Astrocyte (in vitro differentiated cells and primary cell): ENCODE measurements around the gene ARPC2. TPM values are rescaled to one million over a fixed set of nuclear protein-coding genes. Genes with fewer than 3 reads are reported as not detected.

Source experiments
- DNase-seq: peaks from one replicate; pipeline ENCODE4 v3.0.0-alpha.2; 2010; ENCODE audit warnings: low read depth
- FAIRE-seq: peaks from 2 replicates; lab custom pipeline; 2011; peaks lifted over from hg19 to GRCh38; lab: Jason Lieb, UNC
- H2AFZ ChIP-seq: 2 replicates; pipeline ENCODE4 v1.6.0; 2012; ENCODE audit warnings: low read depth, low read length, inconsistent platforms
- H3K27ac ChIP-seq: 2 replicates; pipeline ENCODE4 v1.5.1; 2011; ENCODE audit warnings: low read depth, low read length, inconsistent platforms
- H3K27me3 ChIP-seq: 2 replicates; pipeline ENCODE4 v1.6.0; 2011; ENCODE audit warnings: low read length, inconsistent platforms; ENCODE audit not compliant: insufficient read depth
- H3K36me3 ChIP-seq: 2 replicates; pipeline ENCODE4 v1.5.1; 2011; ENCODE audit warnings: low read length, inconsistent platforms; ENCODE audit not compliant: insufficient read depth
- H3K4me1 ChIP-seq: 2 replicates; pipeline ENCODE4 v1.5.1; 2011; ENCODE audit warnings: low read length, inconsistent platforms; ENCODE audit not compliant: insufficient read depth
- H3K4me2 ChIP-seq: 2 replicates; pipeline ENCODE4 v1.6.0; 2012; ENCODE audit warnings: low read length, inconsistent platforms
- H3K4me3 ChIP-seq: 2 replicates; pipeline ENCODE4 v1.5.1; 2011; ENCODE audit warnings: low read depth, mild to moderate bottlenecking, low read length, inconsistent platforms; ENCODE audit not compliant: insufficient read depth
- H3K79me2 ChIP-seq: 2 replicates; pipeline ENCODE4 v1.6.0; 2012; ENCODE audit warnings: mild to moderate bottlenecking, low read length, inconsistent platforms; ENCODE audit not compliant: insufficient read depth
- H3K9ac ChIP-seq: 2 replicates; pipeline ENCODE4 v1.6.0; 2012; ENCODE audit warnings: mild to moderate bottlenecking, low read length, inconsistent platforms
- H3K9me3 ChIP-seq: 2 replicates; pipeline ENCODE4 v1.5.1; 2012; ENCODE audit warnings: low read depth, mild to moderate bottlenecking, low read length, inconsistent platforms; ENCODE audit not compliant: insufficient read depth
- H4K20me1 ChIP-seq: 2 replicates; pipeline ENCODE4 v1.6.0; 2012; ENCODE audit warnings: low read length, inconsistent platforms; ENCODE audit not compliant: insufficient read depth
- H3K27ac Mint-ChIP-seq: one replicate; pipeline ENCODE4 v1.8.0; 2021; ENCODE audit warnings: mild to moderate bottlenecking, mixed read lengths; ENCODE audit not compliant: unreplicated experiment
- H3K27me3 Mint-ChIP-seq: one replicate; pipeline ENCODE4 v1.8.0; 2021; ENCODE audit warnings: low read depth, mixed read lengths; ENCODE audit not compliant: unreplicated experiment
- H3K36me3 Mint-ChIP-seq: one replicate; pipeline ENCODE4 v1.8.0; 2021; ENCODE audit warnings: low read depth, mixed read lengths; ENCODE audit not compliant: unreplicated experiment
- H3K4me1 Mint-ChIP-seq: one replicate; pipeline ENCODE4 v1.8.0; 2021; ENCODE audit warnings: low read depth, mixed read lengths; ENCODE audit not compliant: unreplicated experiment
- H3K4me3 Mint-ChIP-seq: one replicate; pipeline ENCODE4 v1.8.0; 2021; ENCODE audit warnings: mild to moderate bottlenecking, moderate library complexity, mixed read lengths; ENCODE audit not compliant: unreplicated experiment
- H3K9me3 Mint-ChIP-seq: one replicate; pipeline ENCODE4 v1.8.0; 2021; ENCODE audit warnings: mild to moderate bottlenecking, mixed read lengths; ENCODE audit not compliant: unreplicated experiment
- EZH2 ChIP-seq: IDR thresholded peaks from 2 replicates; pipeline ENCODE4 v1.6.1; 2012; ENCODE audit warnings: mild to moderate bottlenecking, low read length, inconsistent platforms; ENCODE audit not compliant: insufficient read depth
- total RNA-seq: library from RNA; stranded (reverse); gene quantifications from 2 replicates; pipeline ENCODE4 v1.2.1, GENCODE V29; 2021
- TF ChIP-seq, protein P1 (sequence below): IDR thresholded peaks from 2 replicates; pipeline ENCODE4 v1.5.1; 2011; ENCODE audit warnings: low read depth, mild to moderate bottlenecking, inconsistent platforms, low read length, moderate library complexity; ENCODE audit not compliant: insufficient read depth

Gene ARPC2
- total RNA-seq, 1 donor from 2014 or later: 535 TPM

DNA sequence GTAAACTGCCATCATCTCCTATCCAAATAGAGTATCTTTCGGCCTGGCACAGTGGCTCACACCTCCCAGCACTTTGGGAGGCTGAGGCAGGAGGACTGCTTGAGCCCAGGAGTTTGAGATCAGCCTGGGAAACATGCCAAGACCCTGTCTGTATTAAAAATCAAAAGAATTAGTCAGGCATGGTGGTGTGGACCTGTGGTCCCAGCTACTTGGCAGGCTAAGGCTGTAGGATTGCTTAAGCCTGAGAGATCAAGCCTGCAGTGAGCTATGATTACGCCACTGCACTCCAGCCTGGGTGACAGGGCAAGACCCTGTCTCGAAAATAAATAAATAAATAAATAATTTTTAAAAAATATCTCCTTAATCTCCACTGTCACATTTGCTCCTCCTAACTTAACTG, 14.7 kb upstream of the ARPC2 start:
- Histone ChIP-seq H3K79me2 (no peaks in the 10 kb centered on the region), H3K9me3 (no peaks in the 10 kb centered on the region), H3K27me3 (no peaks in the 10 kb centered on the region), H2AFZ (no peak overlapping the region), H3K4me3 (no peak overlapping the region), H3K9ac (no peak overlapping the region), H3K4me2 (no peak overlapping the region), H3K4me1 (no peaks in the 10 kb centered on the region), H4K20me1 (no peaks in the 10 kb centered on the region), H3K36me3 (no peaks in the 10 kb centered on the region), H3K27ac (no peak overlapping the region)
- Mint-ChIP-seq H3K9me3 (no peaks in the 10 kb centered on the region), H3K27me3 (peaks cover 26% of the 10 kb centered on the region), H3K27ac (no peak overlapping the region), H3K4me3 (no peak overlapping the region), H3K4me1 (no peaks in the 10 kb centered on the region), H3K36me3 (no peaks in the 10 kb centered on the region)
- TF ChIP-seq, protein P1, sequence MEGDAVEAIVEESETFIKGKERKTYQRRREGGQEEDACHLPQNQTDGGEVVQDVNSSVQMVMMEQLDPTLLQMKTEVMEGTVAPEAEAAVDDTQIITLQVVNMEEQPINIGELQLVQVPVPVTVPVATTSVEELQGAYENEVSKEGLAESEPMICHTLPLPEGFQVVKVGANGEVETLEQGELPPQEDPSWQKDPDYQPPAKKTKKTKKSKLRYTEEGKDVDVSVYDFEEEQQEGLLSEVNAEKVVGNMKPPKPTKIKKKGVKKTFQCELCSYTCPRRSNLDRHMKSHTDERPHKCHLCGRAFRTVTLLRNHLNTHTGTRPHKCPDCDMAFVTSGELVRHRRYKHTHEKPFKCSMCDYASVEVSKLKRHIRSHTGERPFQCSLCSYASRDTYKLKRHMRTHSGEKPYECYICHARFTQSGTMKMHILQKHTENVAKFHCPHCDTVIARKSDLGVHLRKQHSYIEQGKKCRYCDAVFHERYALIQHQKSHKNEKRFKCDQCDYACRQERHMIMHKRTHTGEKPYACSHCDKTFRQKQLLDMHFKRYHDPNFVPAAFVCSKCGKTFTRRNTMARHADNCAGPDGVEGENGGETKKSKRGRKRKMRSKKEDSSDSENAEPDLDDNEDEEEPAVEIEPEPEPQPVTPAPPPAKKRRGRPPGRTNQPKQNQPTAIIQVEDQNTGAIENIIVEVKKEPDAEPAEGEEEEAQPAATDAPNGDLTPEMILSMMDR: no peak
- TF ChIP-seq EZH2: no peak
- DNase-seq (no peak), FAIRE-seq (no peak)

DNA sequence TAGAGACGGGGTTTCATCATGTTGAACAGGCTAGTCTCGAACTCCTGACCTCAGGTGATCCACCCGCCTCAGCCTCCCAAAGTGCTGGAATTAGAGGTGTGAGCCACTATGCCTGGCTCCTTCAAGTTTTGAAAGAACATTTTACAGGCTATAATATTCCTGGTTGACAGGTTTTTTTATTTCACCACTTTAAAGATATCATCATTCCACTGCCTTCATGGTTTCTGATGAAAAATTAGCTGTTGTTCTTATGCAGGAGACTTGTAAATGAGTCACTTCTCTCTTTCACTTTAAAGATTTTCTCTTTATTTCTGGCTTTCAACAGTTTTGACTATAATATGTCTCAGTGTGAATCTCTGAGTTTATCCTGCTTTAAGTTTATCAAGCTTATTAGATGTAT, 7.9 kb upstream of the ARPC2 start:
- H3K9me3 ChIP-seq: no peaks in the 10 kb centered on the region
- H4K20me1 ChIP-seq: no peaks in the 10 kb centered on the region
- H3K4me1 ChIP-seq: no peaks in the 10 kb centered on the region
- no peak overlapping the region for H3K4me2 ChIP-seq
- FAIRE-seq (no peak), DNase-seq (no peak)
- Mint-ChIP-seq H3K27me3 (peaks cover 4% of the 10 kb centered on the region), H3K4me3 (no peak overlapping the region), H3K9me3 (peaks cover 6% of the 10 kb centered on the region), H3K27ac (no peak overlapping the region), H3K36me3 (no peaks in the 10 kb centered on the region), H3K4me1 (no peaks in the 10 kb centered on the region)
- no peaks in the 10 kb centered on the region for H3K36me3 ChIP-seq
- no peak overlapping the region for H3K4me3 ChIP-seq
- no peaks in the 10 kb centered on the region for H3K27me3 ChIP-seq
- H2AFZ ChIP-seq: no peak overlapping the region
- no peak for TF ChIP-seq EZH2
- TF ChIP-seq, protein P1: no peak
- H3K79me2 ChIP-seq: no peaks in the 10 kb centered on the region
- H3K9ac ChIP-seq: no peak overlapping the region
- no peak overlapping the region for H3K27ac ChIP-seq

DNA sequence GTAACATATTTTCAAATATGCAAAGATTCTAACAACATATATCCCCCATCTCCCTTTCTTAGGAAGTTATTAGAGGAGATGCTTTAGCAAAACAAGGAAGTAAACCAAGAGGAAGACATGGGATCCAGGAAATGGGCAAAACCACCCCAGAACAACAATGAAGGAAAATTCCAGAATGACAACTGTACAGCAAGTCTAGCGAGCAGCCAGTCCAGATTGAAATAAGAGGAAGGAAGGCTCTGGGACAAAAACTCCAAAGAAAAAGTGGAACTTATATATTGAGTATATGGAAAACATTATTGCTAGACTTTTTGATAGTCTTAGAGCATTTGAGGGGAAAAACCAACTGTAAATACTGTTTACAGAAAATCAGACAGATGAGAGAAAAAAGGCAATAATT, 2.9 kb upstream of the ARPC2 start:
- Histone ChIP-seq H4K20me1 (peaks cover 16% of the 10 kb centered on the region), H3K27ac (no peak overlapping the region), H3K79me2 (peaks cover 29% of the 10 kb centered on the region), H3K4me3 (no peak overlapping the region), H3K27me3 (no peaks in the 10 kb centered on the region), H3K4me1 (peaks cover 4% of the 10 kb centered on the region), H3K9me3 (no peaks in the 10 kb centered on the region), H3K36me3 (no peaks in the 10 kb centered on the region), H2AFZ (no peak overlapping the region), H3K4me2 (no peak overlapping the region), H3K9ac (no peak overlapping the region)
- no peak for FAIRE-seq
- peaks cover 5% of the 10 kb centered on the region for H3K9me3 Mint-ChIP-seq
- H3K4me3 Mint-ChIP-seq: no peak overlapping the region
- no peak overlapping the region for H3K27ac Mint-ChIP-seq
- H3K36me3 Mint-ChIP-seq: peaks cover 2% of the 10 kb centered on the region
- H3K27me3 Mint-ChIP-seq: peaks cover 4% of the 10 kb centered on the region
- no peak for DNase-seq
- peaks cover 2% of the 10 kb centered on the region for H3K4me1 Mint-ChIP-seq
- TF ChIP-seq, protein P1: no peak
- no peak for TF ChIP-seq EZH2
